HG03521 (cell line): Measurements from ENCODE around the gene TP53TG5.

Experiments
- ATAC-seq: cut with Tn5 transposase; IDR thresholded peaks from one replicate; pipeline ENCODE4 v1.9.1; 2021; ENCODE audit warnings: mild to moderate bottlenecking, moderate library complexity; ENCODE audit not compliant: unreplicated experiment

The TP53TG5 gene

GRCh38 chr20:45336530-45337366, 41.4 kb downstream of the TP53TG5 start:
- no peak for ATAC-seq

- no peak for ATAC-seq
These were observed 47.6 kb downstream of the TP53TG5 start for GRCh38 chr20:45330476-45330875.

- no peak for ATAC-seq
These were observed 48.4 kb downstream of the TP53TG5 start for GRCh38 chr20:45329497-45330319.

GRCh38 chr20:45328451-45328850, 49.7 kb downstream of the TP53TG5 start:
- no peak for ATAC-seq

- no peak for ATAC-seq
These were observed 52.8 kb downstream of the TP53TG5 start for GRCh38 chr20:45325371-45325770.

- ATAC-seq = no peak
These were observed 54.4 kb downstream of the TP53TG5 start for GRCh38 chr20:45323731-45324130.

GRCh38 chr20:45322952-45323383, 55.2 kb downstream of the TP53TG5 start:
- ATAC-seq = no peak
